Endothelial cell of umbilical vein (primary cell): ENCODE measurements around the gene FARP2. TPM values are rescaled to one million over a fixed set of nuclear protein-coding genes. Genes with fewer than 3 reads are reported as not detected.

Experiments used
- BruUV-seq: library from RNA; stranded (reverse); fragments of 400-500 nt; replicated peaks from 2 replicates; lab custom pipeline; 2021; lab: Mats Ljungman, UMichigan
- CTCF ChIA-PET: fragments of 300-600, 350-600 bp; sonication (Branson Sonifier 250); formaldehyde crosslinking; loops from one replicate; lab custom pipeline; 2021; ENCODE audit warnings: antibody characterized with exemption, inconsistent platforms; lab: Charles Lee
- POLR2A ChIA-PET: fragments of 300-600, 350-600 bp; sonication (Branson Sonifier 250); formaldehyde crosslinking; loops from one replicate; lab custom pipeline; 2021; ENCODE audit warnings: antibody characterized with exemption, inconsistent platforms; lab: Charles Lee
- DNase-seq: peaks from one replicate; pipeline ENCODE4 v3.0.0-alpha.2; 2011; ENCODE audit warnings: low read depth, low spot score
- FAIRE-seq: peaks from 2 replicates; lab custom pipeline; 2011; peaks lifted over from hg19 to GRCh38; lab: Jason Lieb, UNC
- H2AFZ ChIP-seq: 2 replicates; pipeline ENCODE4 v1.6.0; 2012; ENCODE audit warnings: low read depth, low read length, control low read depth, inconsistent platforms
- H3K27ac ChIP-seq: 2 replicates; pipeline ENCODE4 v1.5.1; 2011; ENCODE audit warnings: low read depth, mild to moderate bottlenecking, control low read depth, low read length, moderate library complexity; ENCODE audit not compliant: insufficient read depth
- H3K27me3 ChIP-seq, 2 experiments: 2 replicates each; pipeline versions ENCODE4 v1.6.0 to v1.6.1; 2011; ENCODE audit warnings: low read length in 2 of 2, mixed read lengths in 1 of 2; ENCODE audit not compliant: control insufficient read depth in 2 of 2, insufficient read depth in 2 of 2
- H3K36me3 ChIP-seq, 2 experiments: 2 replicates in 1 of 2; 3 replicates in 1 of 2; pipeline ENCODE4 v1.5.1; 2011; ENCODE audit warnings: low read length in 2 of 2, mild to moderate bottlenecking in 1 of 2, moderate library complexity in 1 of 2; ENCODE audit not compliant: control insufficient read depth in 2 of 2, insufficient read depth in 2 of 2; ENCODE audit errors: extremely low read depth in 1 of 2
- H3K4me1 ChIP-seq: 3 replicates; pipeline ENCODE4 v1.5.1; 2011; ENCODE audit warnings: mild to moderate bottlenecking, low read length; ENCODE audit not compliant: control insufficient read depth, insufficient read depth; ENCODE audit errors: extremely low read depth
- H3K4me2 ChIP-seq: 2 replicates; pipeline ENCODE4 v1.6.1; 2011; ENCODE audit warnings: low read length, control low read depth, mixed read lengths; ENCODE audit not compliant: insufficient read depth
- H3K4me3 ChIP-seq, 3 experiments: fragments of 200-600 bp in 1 of 3; sonication (generic), shearing (Covaris generic) in 1 of 3; replicated peaks in 1 of 3; 2 replicates each; pipeline ENCODE4 v1.5.1; 2011 to 2016; ENCODE audit warnings: control low read depth in 3 of 3, low read length in 3 of 3, mild to moderate bottlenecking in 2 of 3, inconsistent platforms in 1 of 3, low read depth in 1 of 3, moderate library complexity in 1 of 3; ENCODE audit not compliant: insufficient read depth in 1 of 3
- H3K79me2 ChIP-seq: 2 replicates; pipeline ENCODE4 v1.6.0; 2012; ENCODE audit warnings: low read length, inconsistent platforms; ENCODE audit not compliant: control insufficient read depth, insufficient read depth
- H3K9ac ChIP-seq: replicated peaks from 2 replicates; pipeline ENCODE3; 2011; ENCODE audit warnings: low read length, control low read depth; ENCODE audit not compliant: insufficient read depth; ENCODE audit errors: extremely low read depth
- H3K9me1 ChIP-seq: replicated peaks from 3 replicates; pipeline ENCODE4 v1.6.0; 2011; ENCODE audit warnings: mild to moderate bottlenecking, low read length; ENCODE audit not compliant: control insufficient read depth, insufficient read depth; ENCODE audit errors: extremely low read depth
- H3K9me3 ChIP-seq: replicated peaks from 2 replicates; pipeline ENCODE4 v1.5.1; 2012; ENCODE audit warnings: low read length, inconsistent platforms; ENCODE audit not compliant: control insufficient read depth, insufficient read depth
- H4K20me1 ChIP-seq: replicated peaks from 2 replicates; pipeline ENCODE3; 2011; ENCODE audit warnings: mild to moderate bottlenecking, low read length; ENCODE audit not compliant: control insufficient read depth, insufficient read depth; ENCODE audit errors: extremely low read depth
- CTCF ChIP-seq, 2 donors: IDR thresholded peaks; 1 replicate in 1 of 2; 2 replicates in 1 of 2; pipeline ENCODE4 v1.5.1; 2011; ENCODE audit warnings: low read length in 2 of 2, mild to moderate bottlenecking in 2 of 2, moderate library complexity in 2 of 2, control low read depth in 1 of 2, inconsistent platforms in 1 of 2, low read depth in 1 of 2; ENCODE audit not compliant: insufficient read depth in 1 of 2; ENCODE audit errors: extremely low read depth in 1 of 2
- EZH2 ChIP-seq: IDR thresholded peaks from 2 replicates; pipeline ENCODE4 v1.6.1; 2012; ENCODE audit warnings: borderline replicate concordance, low read depth, mild to moderate bottlenecking, moderate library complexity, low read length, inconsistent platforms; ENCODE audit not compliant: severe bottlenecking
- FOS ChIP-seq: IDR thresholded peaks from 2 replicates; pipeline ENCODE4 v1.6.1; 2011; ENCODE audit warnings: mild to moderate bottlenecking, low read length, moderate library complexity, borderline replicate concordance; ENCODE audit not compliant: insufficient read depth
- GATA2 ChIP-seq: IDR thresholded peaks from 2 replicates; pipeline ENCODE4 v1.7.0; 2011; ENCODE audit warnings: low read depth, mild to moderate bottlenecking, moderate library complexity, mixed read lengths, low read length; ENCODE audit not compliant: insufficient read length, insufficient read depth
- JUN ChIP-seq: IDR thresholded peaks from 2 replicates; pipeline ENCODE4 v1.6.1; 2011; ENCODE audit warnings: borderline replicate concordance, low read depth; ENCODE audit not compliant: insufficient read length, insufficient read depth
- MAX ChIP-seq: IDR thresholded peaks from 2 replicates; pipeline ENCODE4 v1.6.1; 2011; ENCODE audit not compliant: insufficient read depth, insufficient read length
- MYC ChIP-seq: IDR thresholded peaks from one replicate; pipeline ENCODE4 v1.6.1; 2011; ENCODE audit warnings: mild to moderate bottlenecking, low read depth, low read length
- POLR2A ChIP-seq: IDR thresholded peaks from 2 replicates; pipeline ENCODE4 v1.6.1; 2012; ENCODE audit warnings: low read depth, mild to moderate bottlenecking, control low read depth, low read length
- POLR2AphosphoS5 ChIP-seq: IDR thresholded peaks from 2 replicates; pipeline ENCODE4 v1.6.1; 2012; ENCODE audit warnings: low read depth, mild to moderate bottlenecking, control low read depth, low read length, moderate library complexity; ENCODE audit not compliant: insufficient read depth
- dilution Hi-C: fragments of 300-500 bp; cut with MboI; formaldehyde crosslinking; loops from one replicate; pipeline ENCODE4 v1.15.0; 2019; ENCODE audit warnings: low sequenced_read_pairs; ENCODE audit not compliant: extremely low pct_ligation_motif_present
- intact Hi-C: fragments of 100-400 bp; cut with micrococcal nuclease; formaldehyde crosslinking; loops from one replicate; pipeline ENCODE4 v1.10.0; 2022
- polyA plus RNA-seq, 4 experiments: library from polyadenylated mRNA; depleted of rRNA in 3 of 4; stranded (reverse) in 3 of 4; unstranded in 1 of 4; fragments of >200 nt; gene quantifications; 2 replicates each; pipeline versions ENCODE4 v1.2.1 to v1.2.3, GENCODE V29; 2011 to 2012; ENCODE audit warnings: missing spikeins in 1 of 4
- total RNA-seq: library from RNA; stranded (reverse); gene quantifications from 2 replicates; pipeline ENCODE4 v1.2.3, GENCODE V29; 2021

Gene FARP2
- total and polyA plus RNA-seq, 2 donors (not counting 3 experiments of a cell fraction or from before 2014, with no cell fraction given) = 15.3 to 45.3 TPM

GRCh38 chr2:241350530-241350877, 5.6 kb upstream of the FARP2 start:
- TF ChIP-seq CTCF (IDR thresholded peaks at IDR 0.05; ENCODE audit: extremely low read depth in 1 of 2, insufficient read depth in 1 of 2, low read depth in 1 of 2, low read length in 2 of 2) (no peak), GATA2 (no peak), JUN (no peak), MAX (no peak), MYC (no peak), FOS (no peak), POLR2A (no peak), EZH2 (no peak), POLR2AphosphoS5 (no peak)
- Histone ChIP-seq H3K79me2 (no peaks in the 10 kb centered on the region), H3K36me3 (peaks cover 35 to 49% of the 10 kb centered on the region in 2 experiments), H3K27me3 (no peaks in the 10 kb centered on the region), H3K9ac (no peak overlapping the region), H4K20me1 (no peaks in the 10 kb centered on the region), H3K4me2 (no peak overlapping the region), H3K4me1 (no peaks in the 10 kb centered on the region), H2AFZ (no peak overlapping the region), H3K9me3 (no peaks in the 10 kb centered on the region), H3K9me1 (no peaks in the 10 kb centered on the region), H3K4me3 (no peak overlapping the region), H3K27ac (no peak overlapping the region)
- CTCF ChIA-PET = no interaction called here
- intact Hi-C loops = no loop called here
- DNase-seq = no peak
- dilution Hi-C loops = no loop called here
- no peak for FAIRE-seq
- no TSS peak for BruUV-seq
- POLR2A ChIA-PET = no interaction called here
